ENCODE measurements around the gene HID1.
"Not testable (repeated sequence)": the region's sequence is repeated elsewhere in the genome, so short reads cannot be mapped to it uniquely, and the experiment has no call there.

Gene HID1

DNA sequence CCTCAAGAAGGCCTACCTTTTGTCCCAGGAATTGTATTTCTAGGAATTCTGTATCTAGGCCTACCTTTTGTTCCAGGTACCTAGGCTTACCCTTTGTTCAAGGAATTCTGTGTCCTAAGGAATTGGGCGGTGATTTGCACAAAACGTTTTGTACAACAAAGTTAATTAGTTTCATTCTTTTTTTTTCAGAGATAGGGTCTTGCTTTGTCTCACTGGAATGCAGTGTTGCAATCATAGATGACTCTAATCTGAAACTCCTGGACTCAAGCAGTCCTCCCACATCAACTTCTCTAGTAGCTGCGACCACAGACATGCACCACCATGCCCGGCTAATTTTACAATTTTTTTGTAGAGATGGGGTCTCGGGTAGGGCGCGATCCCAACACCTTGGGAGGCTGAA, 21.9 kb upstream of the HID1 start:
- DNase-seq = no peak
- Histone ChIP-seq H3K4me3 (ENCODE audit: low read depth, low read length) (no peak overlapping the region), H3K36me3 (peaks cover 2% of the 10 kb centered on the region; the same call in 1 of the 2 replicates), H3K27me3 (no peaks in the 10 kb centered on the region), H3K9me3 (no peaks in the 10 kb centered on the region), H3K4me1 (no peaks in the 10 kb centered on the region)
- no peak for TF ChIP-seq CTCF (IDR thresholded peaks at IDR 0.05; ENCODE audit: low read depth, low read length)

DNA sequence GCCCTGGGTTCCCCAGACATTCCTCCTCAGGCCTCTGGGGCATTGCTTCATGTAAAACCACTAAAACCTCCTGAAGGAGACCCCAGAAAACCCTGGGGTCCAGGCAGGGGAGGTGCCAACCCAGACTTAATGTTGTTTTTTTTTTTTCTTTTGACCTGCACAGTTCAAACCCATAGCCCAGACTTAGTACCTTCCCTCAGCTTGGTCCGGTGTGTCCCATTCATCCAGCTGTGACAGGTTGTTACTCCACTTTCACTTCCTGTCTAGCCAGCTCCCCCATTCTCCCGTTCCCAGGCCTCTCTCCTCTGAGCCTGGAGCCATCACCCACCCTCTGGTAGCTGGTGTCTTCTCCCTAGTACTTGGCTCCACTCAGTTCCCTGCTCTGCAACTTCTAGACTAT, 19.7 kb upstream of the HID1 start:
- Histone ChIP-seq H3K4me3 (ENCODE audit: low read depth, low read length) (no peak overlapping the region), H3K9me3 (no peaks in the 10 kb centered on the region), H3K27me3 (no peaks in the 10 kb centered on the region), H3K36me3 (no peaks in the 10 kb centered on the region), H3K4me1 (peaks cover 7% of the 10 kb centered on the region)
- no peak for DNase-seq
- TF ChIP-seq CTCF (IDR thresholded peaks at IDR 0.05; ENCODE audit: low read depth, low read length) = no peak

DNA sequence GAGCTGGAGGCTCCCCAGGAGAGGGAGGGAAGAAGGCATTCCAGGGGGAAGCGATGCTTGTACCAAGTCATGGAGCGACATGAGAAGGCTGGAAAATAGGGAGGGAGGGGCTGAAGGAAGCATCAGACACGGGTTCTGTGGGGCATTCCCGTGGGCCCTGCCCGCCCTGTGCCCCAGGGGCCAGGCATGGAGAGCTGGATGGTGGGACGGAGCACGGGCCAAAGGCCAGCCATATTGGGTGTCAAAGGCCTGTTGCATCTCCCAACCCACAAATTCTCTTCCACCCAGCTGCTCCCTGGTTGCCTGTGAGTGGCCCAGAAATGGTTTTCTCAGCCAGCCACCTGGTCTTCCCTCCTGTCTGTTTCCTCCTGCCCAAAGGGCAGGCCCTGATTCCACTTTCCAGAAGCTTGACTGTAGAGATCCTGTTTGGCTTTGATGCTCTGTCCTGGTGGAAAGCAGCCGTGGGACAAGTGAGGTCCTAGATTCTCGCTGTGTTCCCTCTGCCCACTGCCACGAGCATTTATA, 18.1 kb upstream of the HID1 start:
- H3K27me3 ChIP-seq = no peaks in the 10 kb centered on the region
- no peak overlapping the region for H3K4me3 ChIP-seq (ENCODE audit: low read depth, low read length)
- H3K9me3 ChIP-seq = no peaks in the 10 kb centered on the region
- TF ChIP-seq CTCF (IDR thresholded peaks at IDR 0.05; ENCODE audit: low read depth, low read length) = no peak
- no peak for DNase-seq
- H3K4me1 ChIP-seq = peaks cover 7% of the 10 kb centered on the region
- no peaks in the 10 kb centered on the region for H3K36me3 ChIP-seq

GRCh38 chr17:74987909-74988711, 15.6 kb upstream of the HID1 start:
- TF ChIP-seq CTCF (IDR thresholded peaks at IDR 0.05; ENCODE audit: low read depth, low read length) = peak; percentile 33
- peaks cover 7% of the 10 kb centered on the region for H3K4me1 ChIP-seq
- H3K4me3 ChIP-seq (ENCODE audit: low read depth, low read length) = peak overlapping the region; percentile 87
- H3K27me3 ChIP-seq = no peaks in the 10 kb centered on the region
- no peaks in the 10 kb centered on the region for H3K36me3 ChIP-seq
- DNase-seq = peak; percentile 76
- no peaks in the 10 kb centered on the region for H3K9me3 ChIP-seq

GRCh38 chr17:74987418-74987908, 14.9 kb upstream of the HID1 start, which contains the start of gene CDR2L:
TSS of gene CDR2L (plus strand) at chr17:74987632. CDS start at chr17:74988044, 412 bp downstream.
- TF ChIP-seq CTCF (IDR thresholded peaks at IDR 0.05; ENCODE audit: low read depth, low read length) = no peak
- Histone ChIP-seq H3K27me3 (no peaks in the 10 kb centered on the region), H3K4me1 (peaks cover 7% of the 10 kb centered on the region), H3K4me3 (ENCODE audit: low read depth, low read length) (peak within 1 kb of the TSS; percentile 87), H3K9me3 (no peaks in the 10 kb centered on the region), H3K36me3 (no peaks in the 10 kb centered on the region)
- DNase-seq = peak; percentile 99

DNA sequence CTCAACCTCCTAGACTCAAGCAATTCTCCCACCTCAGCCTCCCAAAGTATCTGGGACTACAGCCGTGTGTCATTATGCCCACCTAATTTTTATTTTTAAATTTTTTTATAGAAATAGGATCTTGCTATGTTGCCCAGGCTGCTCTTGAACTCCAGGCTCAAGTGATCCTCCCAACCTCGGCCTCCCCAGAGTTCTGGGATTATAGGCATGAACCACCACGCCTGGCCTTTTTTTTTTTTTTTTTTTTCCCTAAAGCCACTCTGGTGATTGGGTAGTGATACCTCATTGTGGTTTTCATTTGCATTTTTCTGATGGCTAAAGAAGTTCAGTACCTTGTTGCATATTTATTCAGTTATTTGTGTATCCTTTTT, 13.6 kb upstream of the HID1 start:
- Histone ChIP-seq H3K4me1 (peaks cover 7% of the 10 kb centered on the region), H3K4me3 (ENCODE audit: low read depth, low read length) (no peak overlapping the region), H3K36me3 (no peaks in the 10 kb centered on the region), H3K9me3 (no peaks in the 10 kb centered on the region), H3K27me3 (no peaks in the 10 kb centered on the region)
- no peak for TF ChIP-seq CTCF (IDR thresholded peaks at IDR 0.05; ENCODE audit: low read depth, low read length)
- no peak for DNase-seq

DNA sequence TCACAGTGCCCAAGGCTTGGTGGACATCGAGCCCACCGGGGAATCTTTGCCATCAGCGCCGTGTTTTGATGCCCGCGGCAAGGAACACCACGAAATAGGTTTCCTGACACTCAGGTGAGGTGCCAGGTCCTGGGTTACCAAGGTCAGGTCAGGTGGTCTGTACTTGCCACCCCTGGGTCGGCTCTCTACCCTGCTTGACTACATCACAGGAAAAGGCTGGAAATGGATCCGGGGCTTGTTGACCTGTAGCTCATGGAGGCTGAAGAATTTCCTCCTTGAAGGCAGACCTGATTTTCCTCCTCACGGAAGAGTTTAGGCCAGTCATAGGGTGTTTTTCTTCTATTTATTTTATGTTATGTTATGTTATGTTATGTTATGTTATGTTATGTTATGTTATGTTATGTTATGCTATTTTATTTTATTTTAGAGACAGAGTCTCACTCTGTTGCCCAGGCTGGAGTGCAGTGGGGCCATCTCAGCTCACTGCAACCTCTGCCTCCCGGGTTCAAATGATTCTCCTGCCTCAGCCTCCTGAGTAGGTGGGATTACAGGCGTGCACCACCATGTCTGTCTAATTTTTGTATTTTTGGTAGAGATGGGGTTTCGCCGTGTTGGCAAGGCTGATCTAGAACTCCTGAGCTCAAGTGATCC, 10.2 kb upstream of the HID1 start:
- not testable (repeated sequence) for DNase-seq, H3K4me1 ChIP-seq, H3K9me3 ChIP-seq, H3K27me3 ChIP-seq, H3K36me3 ChIP-seq
- peak overlapping the region; percentile 87 for H3K4me3 ChIP-seq (ENCODE audit: low read depth, low read length)
